K562 (cell line): ENCODE measurements around the gene JMJD1C.

Experiments used
- FOXP1 ChIP-seq: sonication (generic); formaldehyde crosslinking; IDR thresholded peaks from 2 replicates; pipeline ENCODE4 v1.8.0; 2022; ENCODE audit warnings: mild to moderate bottlenecking, missing genetic modification reagents
- JUND ChIP-seq, 2 experiments: IDR thresholded peaks; 2 replicates in 1 of 2; 3 replicates in 1 of 2; pipeline ENCODE4 v1.6.1; 2011; ENCODE audit warnings: borderline replicate concordance in 2 of 2, low read depth in 2 of 2, low read length in 2 of 2, improper control_type of control experiment in 1 of 2, missing biosample characterization in 1 of 2, missing genetic modification characterization in 1 of 2, missing genetic modification reagents in 1 of 2
- POLR2A ChIP-seq: fragments of 450-650 bp; conservative IDR thresholded peaks from 2 replicates; pipeline ENCODE4 v1.6.1; 2016
- ZNF143 ChIP-seq: sonication (generic); formaldehyde crosslinking; IDR thresholded peaks from 2 replicates; pipeline ENCODE4 v1.9.0; 2022; ENCODE audit warnings: mild to moderate bottlenecking, missing genetic modification reagents
- ZNF589 ChIP-seq: fragments of 200-800 bp; sonication (Bioruptor generic); IDR thresholded peaks from 2 replicates; pipeline ENCODE4 v1.6.1; 2016; ENCODE audit warnings: low read depth, missing genetic modification characterization, missing compliant biosample characterization
- ZNF644 ChIP-seq: fragments of 200-800 bp; sonication (Bioruptor generic); IDR thresholded peaks from 2 replicates; pipeline ENCODE4 v1.6.1; 2016; ENCODE audit warnings: low read depth, missing genetic modification characterization, missing compliant biosample characterization
- ZNF668 ChIP-seq: fragments of 250-450 bp; sonication (Bioruptor Pico); IDR thresholded peaks from 2 replicates; pipeline ENCODE4 v1.8.0; 2022; ENCODE audit warnings: mild to moderate bottlenecking, inconsistent platforms
- TF ChIP-seq, protein P1 (sequence below), 3 experiments: IDR thresholded peaks in 2 of 3; conservative IDR thresholded peaks in 1 of 3; 2 replicates each; pipeline ENCODE4 v1.5.1; 2011 to 2012; ENCODE audit warnings: low read length in 3 of 3, mild to moderate bottlenecking in 3 of 3, control low read depth in 2 of 3, improper control_type of control experiment in 1 of 3, inconsistent platforms in 1 of 3, low read depth in 1 of 3, mixed read lengths in 1 of 3, moderate library complexity in 1 of 3; ENCODE audit not compliant: insufficient read depth in 2 of 3
- TF ChIP-seq, protein P2 (sequence below): fragments of 450-650 bp; conservative IDR thresholded peaks from 2 replicates; pipeline ENCODE4 v1.6.1; 2016; ENCODE audit warnings: missing genetic modification characterization, low read depth, mild to moderate bottlenecking, control low read depth, missing compliant biosample characterization
- TF ChIP-seq, protein P3 (sequence below): fragments of 450-650 bp; conservative IDR thresholded peaks from 2 replicates; pipeline ENCODE4 v1.6.1; 2016; ENCODE audit warnings: missing genetic modification characterization, low read depth, mild to moderate bottlenecking, missing compliant biosample characterization, moderate library complexity

DNA sequence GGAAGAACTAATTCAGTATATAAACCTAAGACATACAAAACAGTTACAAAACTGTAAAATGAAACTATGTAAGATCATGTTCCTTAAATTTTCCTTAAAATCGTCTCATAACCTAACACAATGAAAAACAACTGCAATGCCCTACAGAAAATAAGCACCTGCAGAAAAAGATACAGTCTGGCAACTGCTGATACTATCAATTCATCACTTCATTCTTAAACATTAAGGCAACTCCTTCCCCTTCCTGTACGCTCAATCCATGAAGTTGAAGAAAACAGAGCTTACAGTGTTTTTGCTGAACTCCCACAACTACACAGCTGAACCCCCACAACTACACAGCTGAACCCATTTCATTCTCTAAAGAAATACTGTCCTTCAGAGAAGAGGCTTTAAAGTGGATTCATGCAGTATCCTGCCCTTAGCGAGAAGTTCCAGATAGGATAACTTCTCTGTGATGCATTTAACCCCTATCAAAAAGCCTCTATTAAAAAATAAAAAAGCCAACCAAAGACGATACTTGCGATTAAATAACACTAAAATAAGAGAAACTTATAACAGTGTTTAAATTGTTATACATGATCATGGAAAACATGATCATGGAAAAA lies 50.0 kb downstream of the JMJD1C start:
- TF ChIP-seq, protein P1, sequence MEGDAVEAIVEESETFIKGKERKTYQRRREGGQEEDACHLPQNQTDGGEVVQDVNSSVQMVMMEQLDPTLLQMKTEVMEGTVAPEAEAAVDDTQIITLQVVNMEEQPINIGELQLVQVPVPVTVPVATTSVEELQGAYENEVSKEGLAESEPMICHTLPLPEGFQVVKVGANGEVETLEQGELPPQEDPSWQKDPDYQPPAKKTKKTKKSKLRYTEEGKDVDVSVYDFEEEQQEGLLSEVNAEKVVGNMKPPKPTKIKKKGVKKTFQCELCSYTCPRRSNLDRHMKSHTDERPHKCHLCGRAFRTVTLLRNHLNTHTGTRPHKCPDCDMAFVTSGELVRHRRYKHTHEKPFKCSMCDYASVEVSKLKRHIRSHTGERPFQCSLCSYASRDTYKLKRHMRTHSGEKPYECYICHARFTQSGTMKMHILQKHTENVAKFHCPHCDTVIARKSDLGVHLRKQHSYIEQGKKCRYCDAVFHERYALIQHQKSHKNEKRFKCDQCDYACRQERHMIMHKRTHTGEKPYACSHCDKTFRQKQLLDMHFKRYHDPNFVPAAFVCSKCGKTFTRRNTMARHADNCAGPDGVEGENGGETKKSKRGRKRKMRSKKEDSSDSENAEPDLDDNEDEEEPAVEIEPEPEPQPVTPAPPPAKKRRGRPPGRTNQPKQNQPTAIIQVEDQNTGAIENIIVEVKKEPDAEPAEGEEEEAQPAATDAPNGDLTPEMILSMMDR (IDR thresholded peaks at IDR 0.05 in 2 of 3, conservative IDR thresholded peaks at IDR 0.05 in 1 of 3; ENCODE audit: insufficient read depth in 2 of 3, low read depth in 1 of 3, low read length in 3 of 3), result no peak
- TF ChIP-seq FOXP1 (CRISPR knock-in tag), result no peak
- no peak for TF ChIP-seq POLR2A
- TF ChIP-seq, protein P2, sequence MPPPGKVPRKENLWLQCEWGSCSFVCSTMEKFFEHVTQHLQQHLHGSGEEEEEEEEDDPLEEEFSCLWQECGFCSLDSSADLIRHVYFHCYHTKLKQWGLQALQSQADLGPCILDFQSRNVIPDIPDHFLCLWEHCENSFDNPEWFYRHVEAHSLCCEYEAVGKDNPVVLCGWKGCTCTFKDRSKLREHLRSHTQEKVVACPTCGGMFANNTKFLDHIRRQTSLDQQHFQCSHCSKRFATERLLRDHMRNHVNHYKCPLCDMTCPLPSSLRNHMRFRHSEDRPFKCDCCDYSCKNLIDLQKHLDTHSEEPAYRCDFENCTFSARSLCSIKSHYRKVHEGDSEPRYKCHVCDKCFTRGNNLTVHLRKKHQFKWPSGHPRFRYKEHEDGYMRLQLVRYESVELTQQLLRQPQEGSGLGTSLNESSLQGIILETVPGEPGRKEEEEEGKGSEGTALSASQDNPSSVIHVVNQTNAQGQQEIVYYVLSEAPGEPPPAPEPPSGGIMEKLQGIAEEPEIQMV (tag), result no peak
- no peak for TF ChIP-seq ZNF668 (CRISPR knock-in tag)
- no peak for TF ChIP-seq ZNF143 (CRISPR knock-in tag)
- TF ChIP-seq, protein P3, sequence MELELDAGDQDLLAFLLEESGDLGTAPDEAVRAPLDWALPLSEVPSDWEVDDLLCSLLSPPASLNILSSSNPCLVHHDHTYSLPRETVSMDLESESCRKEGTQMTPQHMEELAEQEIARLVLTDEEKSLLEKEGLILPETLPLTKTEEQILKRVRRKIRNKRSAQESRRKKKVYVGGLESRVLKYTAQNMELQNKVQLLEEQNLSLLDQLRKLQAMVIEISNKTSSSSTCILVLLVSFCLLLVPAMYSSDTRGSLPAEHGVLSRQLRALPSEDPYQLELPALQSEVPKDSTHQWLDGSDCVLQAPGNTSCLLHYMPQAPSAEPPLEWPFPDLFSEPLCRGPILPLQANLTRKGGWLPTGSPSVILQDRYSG (tag), result no peak
- no peak for TF ChIP-seq JUND (IDR thresholded peaks at IDR 0.05; ENCODE audit: borderline replicate concordance, low read depth, low read length)
- no peak for TF ChIP-seq JUND (tag; IDR thresholded peaks at IDR 0.05; ENCODE audit: borderline replicate concordance, low read depth, low read length)
- TF ChIP-seq ZNF589 (CRISPR knock-in tag), result no peak
- TF ChIP-seq ZNF644 (tag), result no peak
